NCI-H1105 (cell line): ENCODE results near the gene KCTD1.
A peak's percentile ranks its signal among the peaks of the same experiment; 100 is the strongest.

ENCODE experiments used
- DNase-seq: peaks from one replicate; lab custom pipeline; 2025; lab: John Stamatoyannopoulos, UW

The KCTD1 gene

GRCh38 chr18:26548415-26549262 is at the start of gene KCTD1:
Gene KCTD1 (minus strand): TSS chr18:26548553. CDS start chr18:26548536, 17 bp downstream.
- DNase-seq, result peak; percentile 77

GRCh38 chr18:26593365-26594320 is 45.3 kb upstream of the KCTD1 start:
- no peak for DNase-seq

- DNase-seq, result no peak
These were observed 36.4 kb upstream of the KCTD1 start for GRCh38 chr18:26584745-26585144.

- DNase-seq, result no peak
These were observed 31.7 kb upstream of the KCTD1 start for GRCh38 chr18:26579941-26580618.

- DNase-seq, result no peak
These were observed 27.5 kb upstream of the KCTD1 start for GRCh38 chr18:26575865-26576217.

GRCh38 chr18:26574958-26575864 is 26.9 kb upstream of the KCTD1 start:
- DNase-seq, result peak; percentile 37

GRCh38 chr18:26568926-26569665 is 20.7 kb upstream of the KCTD1 start:
- no peak for DNase-seq

GRCh38 chr18:26568513-26568912 is 20.2 kb upstream of the KCTD1 start:
- no peak for DNase-seq

- DNase-seq, result no peak
These were observed 18.7 kb upstream of the KCTD1 start for GRCh38 chr18:26566874-26567555.

- no peak for DNase-seq
These were observed 17.2 kb upstream of the KCTD1 start for GRCh38 chr18:26565514-26565913.

GRCh38 chr18:26563024-26563423 is 14.7 kb upstream of the KCTD1 start:
- no peak for DNase-seq

GRCh38 chr18:26562568-26562967 is 14.2 kb upstream of the KCTD1 start:
- DNase-seq, result no peak

GRCh38 chr18:26561769-26562168 is 13.4 kb upstream of the KCTD1 start:
- DNase-seq, result no peak

GRCh38 chr18:26556573-26556972 is 8.2 kb upstream of the KCTD1 start:
- no peak for DNase-seq

GRCh38 chr18:26555804-26556553 is 7.6 kb upstream of the KCTD1 start:
- no peak for DNase-seq

- no peak for DNase-seq
These were observed 5.6 kb upstream of the KCTD1 start for GRCh38 chr18:26553943-26554342.

- no peak for DNase-seq
These were observed 3.3 kb upstream of the KCTD1 start for GRCh38 chr18:26551695-26552081.

GRCh38 chr18:26550998-26551694 is 2.8 kb upstream of the KCTD1 start:
- DNase-seq, result peak; percentile 15
